Common myeloid progenitor, CD34-positive (primary cell): Measurements from ENCODE around the gene TRNT1.
A peak's percentile ranks its signal among the peaks of the same experiment; 100 is the strongest.

ENCODE experiments used
- CTCF ChIA-PET: fragments of 350-600 bp; sonication (Branson Sonifier 250); formaldehyde crosslinking; loops from one replicate; lab custom pipeline; 2021; ENCODE audit warnings: antibody characterized with exemption; lab: Charles Lee
- POLR2A ChIA-PET: fragments of 350-600 bp; sonication (Branson Sonifier 250); formaldehyde crosslinking; loops from one replicate; lab custom pipeline; 2021; ENCODE audit warnings: antibody characterized with exemption; lab: Charles Lee
- DNase-seq, 3 donors: peaks; one replicate each; pipeline versions ENCODE4 v3.0.0 to v3.0.0-alpha.2; 2013
- H3K27ac ChIP-seq, 2 experiments: 1 replicate in 1 of 2; 2 replicates in 1 of 2; pipeline ENCODE4 v1.7.0; 2013; ENCODE audit warnings: inconsistent platforms in 2 of 2, low read length in 2 of 2, mild to moderate bottlenecking in 2 of 2, low read depth in 1 of 2, moderate library complexity in 1 of 2; ENCODE audit not compliant: severe bottlenecking in 2 of 2, insufficient read depth in 1 of 2, poor library complexity in 1 of 2
- H3K27me3 ChIP-seq, 5 experiments: replicated peaks in 2 of 5; 1 replicate in 3 of 5; 2 replicates in 2 of 5; pipeline versions ENCODE4 v1.6.1 to v1.7.0; 2013; ENCODE audit warnings: low read length in 4 of 5, mild to moderate bottlenecking in 2 of 5, moderate library complexity in 2 of 5, inconsistent platforms in 1 of 5; ENCODE audit not compliant: insufficient read depth in 5 of 5, control insufficient read depth in 4 of 5
- H3K36me3 ChIP-seq, 4 experiments: 1 replicate in 2 of 4; 2 replicates in 2 of 4; pipeline versions ENCODE4 v1.6.1 to v1.7.0; 2013; ENCODE audit warnings: low read length in 3 of 4, control low read depth in 1 of 4, mild to moderate bottlenecking in 1 of 4; ENCODE audit not compliant: control insufficient read depth in 4 of 4, insufficient read depth in 4 of 4
- H3K4me1 ChIP-seq, 4 experiments: 1 replicate in 3 of 4; 2 replicates in 1 of 4; pipeline versions ENCODE4 v1.6.1 to v1.7.1; 2013; ENCODE audit warnings: low read length in 3 of 4, mild to moderate bottlenecking in 3 of 4, control low read depth in 1 of 4, inconsistent platforms in 1 of 4, moderate library complexity in 1 of 4; ENCODE audit not compliant: control insufficient read depth in 4 of 4, insufficient read depth in 4 of 4; ENCODE audit errors: control extremely low read depth in 1 of 4
- H3K4me3 ChIP-seq, 7 experiments: 1 replicate in 4 of 7; 2 replicates in 3 of 7; pipeline versions ENCODE4 v1.5.1 to v1.7.0; 2013; ENCODE audit warnings: mild to moderate bottlenecking in 7 of 7, low read length in 6 of 7, moderate library complexity in 6 of 7, inconsistent platforms in 2 of 7, low read depth in 2 of 7, control low read depth in 1 of 7; ENCODE audit not compliant: insufficient read depth in 4 of 7, control insufficient read depth in 1 of 7; ENCODE audit errors: extremely low read depth in 1 of 7
- H3K9me3 ChIP-seq, 5 experiments: 1 replicate in 4 of 5; 2 replicates in 1 of 5; pipeline versions ENCODE4 v1.6.1 to v1.7.1; 2013; ENCODE audit warnings: low read length in 4 of 5, mild to moderate bottlenecking in 2 of 5, inconsistent platforms in 1 of 5, low read depth in 1 of 5, moderate library complexity in 1 of 5; ENCODE audit not compliant: control insufficient read depth in 4 of 5, insufficient read depth in 2 of 5; ENCODE audit errors: control extremely low read depth in 1 of 5
- WGBS: methylation state at CpG from one replicate; pipeline ENCODE4 v1.1.5; 2013; ENCODE audit not compliant: insufficient coverage; 5-methylcytosine and 5-hydroxymethylcytosine counted together

Gene TRNT1

GRCh38 chr3:3105246-3105645, 21.5 kb upstream of the TRNT1 start:
- Histone ChIP-seq H3K4me1 (no peaks in the 10 kb centered on the region), H3K9me3 (no peaks in the 10 kb centered on the region), H3K4me3 (no peak overlapping the region), H3K36me3 (no peaks in the 10 kb centered on the region), H3K27me3 (no peaks in the 10 kb centered on the region), H3K27ac (no peak overlapping the region)
- WGBS = 100% methylated on average over 1 of the region's 3 CpGs
- ChIA-PET POLR2A (interaction anchor here (0.6 kb wide), 1 partner anchor 139 kb away, joined by 3 read pairs; no protein-coding TSS in a partner anchor), CTCF (no interaction called here)
- no peak for DNase-seq

GRCh38 chr3:3105815-3106214, 20.9 kb upstream of the TRNT1 start:
- CTCF ChIA-PET = no interaction called here
- Histone ChIP-seq H3K4me1 (peaks cover 0 to 2% (median 0%) of the 10 kb centered on the region in 4 experiments), H3K27ac (no peak overlapping the region), H3K4me3 (no peak overlapping the region), H3K9me3 (no peaks in the 10 kb centered on the region), H3K36me3 (no peaks in the 10 kb centered on the region), H3K27me3 (no peaks in the 10 kb centered on the region)
- WGBS = 89% methylated on average over 3 of the region's 4 CpGs
- POLR2A ChIA-PET = interaction anchor here (0.6 kb wide), 1 partner anchor 140 kb away, joined by 3 read pairs; no protein-coding TSS in a partner anchor
- DNase-seq = no peak

GRCh38 chr3:3107181-3107580, 19.6 kb upstream of the TRNT1 start:
- no CpG with 5 or more reads among the region's 3 CpGs for WGBS
- peaks cover 0 to 2% (median 0%) of the 10 kb centered on the region in 4 experiments for H3K4me1 ChIP-seq
- no peak overlapping the region for H3K27ac ChIP-seq
- H3K36me3 ChIP-seq = no peaks in the 10 kb centered on the region
- H3K4me3 ChIP-seq = no peak overlapping the region
- no peak for DNase-seq
- ChIA-PET POLR2A (no interaction called here), CTCF (interaction anchor here (0.6 kb wide), 2 partner anchors 12 to 103 kb away, joined by 3 read pairs; no protein-coding TSS in a partner anchor)
- no peaks in the 10 kb centered on the region for H3K9me3 ChIP-seq
- H3K27me3 ChIP-seq = no peaks in the 10 kb centered on the region

- CTCF ChIA-PET = no interaction called here
- H3K36me3 ChIP-seq = no peaks in the 10 kb centered on the region
- no peak overlapping the region for H3K27ac ChIP-seq
- POLR2A ChIA-PET = no interaction called here
- no peak for DNase-seq
- peaks cover 0 to 2% (median 0%) of the 10 kb centered on the region in 4 experiments for H3K4me1 ChIP-seq
- no peaks in the 10 kb centered on the region for H3K27me3 ChIP-seq
- WGBS = no CpG with 5 or more reads among the region's 3 CpGs
- H3K4me3 ChIP-seq = no peak overlapping the region
- H3K9me3 ChIP-seq = no peaks in the 10 kb centered on the region
Observed at GRCh38 chr3:3107858-3108257, 18.9 kb upstream of the TRNT1 start.

- Histone ChIP-seq H3K9me3 (no peaks in the 10 kb centered on the region), H3K36me3 (no peaks in the 10 kb centered on the region), H3K4me1 (peaks cover 0 to 2% (median 0%) of the 10 kb centered on the region in 4 experiments), H3K4me3 (peak overlapping the region in 1 of 7 experiments; percentile 10), H3K27me3 (no peaks in the 10 kb centered on the region), H3K27ac (peak overlapping the region; percentile 40 to 71)
- ChIA-PET CTCF (no interaction called here), POLR2A (no interaction called here)
- DNase-seq = peak in 2 of 3 donors; percentile 9 to 48
- 88% methylated on average over 6 of the region's 11 CpGs for WGBS
Observed at GRCh38 chr3:3109407-3110298, 17.1 kb upstream of the TRNT1 start.

GRCh38 chr3:3110299-3110630, 16.5 kb upstream of the TRNT1 start, which contains the start of gene IL5RA:
TSS of gene IL5RA (minus strand) at chr3:3110374. CDS start at chr3:3104984, 5,390 bp downstream.
- Histone ChIP-seq H3K4me1 (peaks cover 0 to 2% (median 0%) of the 10 kb centered on the region in 4 experiments), H3K27me3 (no peaks in the 10 kb centered on the region), H3K36me3 (no peaks in the 10 kb centered on the region), H3K4me3 (peak within 1 kb of the TSS in 1 of 7 experiments; percentile 10), H3K9me3 (no peaks in the 10 kb centered on the region), H3K27ac (peak within 1 kb of the TSS; percentile 40 to 71)
- ChIA-PET CTCF (no interaction called here), POLR2A (no interaction called here)
- WGBS = 86% methylated on average over 1 of the region's 4 CpGs
- DNase-seq = peak; percentile 47 to 88 (median 83)

GRCh38 chr3:3110749-3111361, 15.9 kb upstream of the TRNT1 start:
- ChIA-PET POLR2A (no interaction called here), CTCF (no interaction called here)
- peak in 2 of 3 donors; percentile 45 to 61 for DNase-seq
- Histone ChIP-seq H3K27me3 (no peaks in the 10 kb centered on the region), H3K36me3 (no peaks in the 10 kb centered on the region), H3K27ac (no peak overlapping the region), H3K4me1 (peaks cover 0 to 2% (median 0%) of the 10 kb centered on the region in 4 experiments), H3K9me3 (no peaks in the 10 kb centered on the region), H3K4me3 (no peak overlapping the region)
- 55% methylated on average over 5 of the region's 7 CpGs for WGBS
